A673 (cell line): Measurements from ENCODE around the gene SARS2.

Experiments used
- EZH2 ChIP-seq: fragments of 200-600 bp; sonication (generic); IDR thresholded peaks from 2 replicates; pipeline ENCODE4 v1.6.1; 2017; ENCODE audit warnings: borderline replicate concordance, low read depth, mild to moderate bottlenecking, mixed read lengths, antibody characterized with exemption, low read length; ENCODE audit not compliant: poor library complexity, severe bottlenecking
- TF ChIP-seq, protein P1 (sequence below): fragments of 300-800, 200-600 bp; sonication (generic); conservative IDR thresholded peaks from 2 replicates; pipeline ENCODE4 v1.5.1; 2017; ENCODE audit warnings: low read depth, mild to moderate bottlenecking, antibody characterized with exemption, low read length, moderate library complexity, mixed read lengths

DNA sequence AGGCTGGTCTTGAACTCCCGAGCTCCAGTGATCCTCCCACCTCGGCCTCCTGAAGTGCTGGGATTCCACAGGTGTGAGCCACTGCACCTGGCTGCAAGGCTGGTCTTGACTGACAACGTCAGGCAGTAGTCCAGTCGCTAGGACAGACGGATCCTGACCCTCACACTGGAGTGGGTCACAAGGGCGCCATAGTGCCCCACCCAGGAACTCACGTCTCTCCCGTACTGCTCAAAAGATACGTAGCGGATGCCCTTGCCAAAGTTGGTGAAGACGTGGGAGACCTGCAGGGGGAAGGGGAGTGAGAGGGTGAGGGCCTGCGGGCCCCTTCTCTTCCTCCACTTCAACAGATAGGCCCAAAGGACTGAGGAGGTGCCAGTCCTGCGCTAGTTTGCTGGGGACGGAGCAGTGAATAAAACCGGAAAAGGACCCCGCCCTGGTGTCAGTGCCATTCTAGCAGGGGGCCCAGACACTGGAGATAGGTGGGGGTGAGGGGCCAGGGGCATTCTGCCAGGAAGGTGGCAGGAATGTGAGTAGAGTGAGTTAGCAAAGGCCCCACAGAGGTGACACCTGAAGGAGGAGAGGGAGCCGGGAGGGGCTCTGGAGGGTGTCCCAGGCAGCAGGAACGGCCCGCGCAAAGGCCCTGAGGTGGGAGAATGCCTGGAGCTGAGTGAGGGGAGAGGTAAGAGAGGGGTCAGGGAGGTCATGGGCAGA lies 12.1 kb upstream of the SARS2 start:
- TF ChIP-seq, protein P1, sequence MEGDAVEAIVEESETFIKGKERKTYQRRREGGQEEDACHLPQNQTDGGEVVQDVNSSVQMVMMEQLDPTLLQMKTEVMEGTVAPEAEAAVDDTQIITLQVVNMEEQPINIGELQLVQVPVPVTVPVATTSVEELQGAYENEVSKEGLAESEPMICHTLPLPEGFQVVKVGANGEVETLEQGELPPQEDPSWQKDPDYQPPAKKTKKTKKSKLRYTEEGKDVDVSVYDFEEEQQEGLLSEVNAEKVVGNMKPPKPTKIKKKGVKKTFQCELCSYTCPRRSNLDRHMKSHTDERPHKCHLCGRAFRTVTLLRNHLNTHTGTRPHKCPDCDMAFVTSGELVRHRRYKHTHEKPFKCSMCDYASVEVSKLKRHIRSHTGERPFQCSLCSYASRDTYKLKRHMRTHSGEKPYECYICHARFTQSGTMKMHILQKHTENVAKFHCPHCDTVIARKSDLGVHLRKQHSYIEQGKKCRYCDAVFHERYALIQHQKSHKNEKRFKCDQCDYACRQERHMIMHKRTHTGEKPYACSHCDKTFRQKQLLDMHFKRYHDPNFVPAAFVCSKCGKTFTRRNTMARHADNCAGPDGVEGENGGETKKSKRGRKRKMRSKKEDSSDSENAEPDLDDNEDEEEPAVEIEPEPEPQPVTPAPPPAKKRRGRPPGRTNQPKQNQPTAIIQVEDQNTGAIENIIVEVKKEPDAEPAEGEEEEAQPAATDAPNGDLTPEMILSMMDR, result no peak
- TF ChIP-seq EZH2, result no peak
